HuH-7 (cell line): Measurements from ENCODE around the gene ADGRG7.

Experiments used
- DNase-seq: peaks from one replicate; pipeline ENCODE4 v3.0.0; 2011; ENCODE audit warnings: low spot score

ADGRG7 gene

DNA sequence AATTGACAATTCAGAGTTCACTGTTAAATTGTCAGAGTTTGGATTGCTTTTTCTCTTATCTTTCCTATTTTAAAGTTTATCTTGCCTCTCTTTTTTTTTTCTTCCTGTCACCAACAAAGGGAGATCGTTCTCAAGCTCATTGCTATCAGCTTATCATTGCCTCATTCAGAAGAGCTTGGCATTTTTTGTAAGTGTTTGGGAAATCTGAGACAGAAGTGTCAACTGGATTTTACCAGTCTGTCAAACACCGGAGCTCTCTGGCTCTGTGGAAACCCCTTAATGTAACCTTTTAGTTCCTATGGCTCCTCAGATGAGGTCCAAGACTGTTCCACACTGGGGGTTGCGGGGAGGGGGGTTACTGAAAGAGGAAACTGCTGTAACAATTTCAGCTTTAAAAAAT, 89.3 kb downstream of the ADGRG7 start:
- DNase-seq: no peak

GRCh38 chr3:100700708-100701107, 91.3 kb downstream of the ADGRG7 start:
- DNase-seq: no peak

DNA sequence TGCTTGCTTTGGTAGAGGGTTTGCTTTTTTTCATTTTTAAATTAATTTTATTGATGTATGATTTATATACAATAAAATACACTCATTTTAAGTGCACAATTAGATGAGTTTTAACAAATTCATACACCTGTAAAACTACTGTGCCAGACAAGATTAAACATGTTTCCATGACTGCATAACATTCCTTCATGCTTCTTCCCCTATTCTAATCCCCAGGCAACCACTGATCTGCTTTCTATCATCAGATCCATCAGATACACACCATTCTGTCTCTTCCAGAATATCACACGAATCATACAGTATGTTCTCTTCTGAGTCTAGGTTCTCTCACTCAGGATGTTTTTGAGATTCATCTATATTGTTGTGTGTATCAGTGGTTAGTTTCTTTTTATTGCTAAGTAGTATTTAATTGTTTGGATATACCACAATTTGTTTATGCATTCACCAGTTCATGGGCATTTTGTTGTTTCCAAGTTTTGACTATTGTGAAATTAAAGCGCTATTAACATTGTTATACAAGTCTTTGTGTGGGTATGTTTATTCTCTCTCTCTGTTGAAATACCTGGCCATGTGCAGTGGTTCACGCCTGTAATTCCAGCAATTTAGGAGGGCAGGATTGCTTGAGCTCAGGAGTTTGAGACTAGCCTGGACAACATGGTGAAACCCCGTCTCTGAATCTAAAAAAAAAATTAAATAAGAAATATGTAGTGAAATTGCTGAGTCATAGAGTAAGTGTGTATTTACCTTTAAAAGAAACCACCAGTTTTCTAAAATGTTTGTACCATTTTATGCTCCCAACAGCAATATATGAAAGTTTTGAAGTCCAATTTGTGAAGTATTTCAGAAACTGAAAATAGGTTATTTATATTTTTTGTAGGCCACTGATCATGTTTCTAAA, 92.9 kb downstream of the ADGRG7 start:
- no peak for DNase-seq

DNA sequence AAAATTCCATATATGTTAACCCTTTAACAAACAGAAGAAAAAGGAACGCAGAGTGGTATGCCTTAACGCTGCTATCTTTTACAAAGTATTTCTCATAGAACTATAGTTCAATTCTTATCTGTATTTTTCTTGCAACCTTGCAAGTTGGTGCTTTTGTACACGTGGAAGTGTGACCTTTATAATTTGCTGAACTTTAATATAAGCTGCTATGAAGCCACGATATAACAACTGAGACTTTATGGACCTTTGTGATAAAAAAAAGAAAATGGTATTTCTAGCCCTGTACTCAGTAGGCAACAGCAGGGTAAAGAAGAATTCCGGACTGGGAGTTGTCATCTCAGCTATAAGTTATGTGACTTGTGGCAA, 93.6 kb downstream of the ADGRG7 start:
- DNase-seq: no peak

GRCh38 chr3:100703865-100704264, 94.5 kb downstream of the ADGRG7 start:
- DNase-seq: no peak

DNA sequence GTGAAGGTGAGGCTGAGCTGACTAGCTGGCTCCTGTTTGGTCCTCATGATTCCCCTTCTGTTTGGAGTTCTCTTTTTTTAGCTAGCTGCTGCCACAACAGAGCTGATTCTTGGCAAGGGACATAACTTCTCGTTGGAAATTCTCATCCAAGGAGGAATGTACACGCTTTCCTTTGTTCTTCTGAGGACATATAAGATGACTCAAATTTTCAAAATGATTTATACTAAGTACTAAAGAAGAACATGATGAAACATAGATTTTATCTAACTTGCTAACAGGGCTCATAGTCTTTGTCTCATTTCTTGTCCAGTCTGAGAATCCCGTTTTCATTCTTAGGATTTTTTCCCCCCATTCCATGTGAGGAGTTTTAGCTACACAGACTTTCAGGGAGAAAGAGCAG, 97.0 kb downstream of the ADGRG7 start:
- DNase-seq: no peak

DNA sequence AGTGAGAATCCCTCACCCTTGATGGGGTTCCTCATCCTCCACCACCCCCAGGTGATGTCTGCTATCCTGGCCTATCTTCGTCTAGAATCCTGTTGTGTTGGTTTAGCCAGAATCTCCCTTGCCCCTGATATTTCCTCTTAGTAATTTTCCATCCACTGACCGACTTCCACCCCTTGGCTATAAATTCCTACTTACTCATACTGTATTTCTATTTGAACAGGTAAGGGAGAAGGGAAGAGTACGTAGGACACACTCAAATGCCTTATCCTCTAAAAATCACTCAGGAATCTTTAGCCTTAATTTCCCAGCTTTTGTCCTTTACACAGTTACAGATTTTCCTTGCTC, 99.2 kb downstream of the ADGRG7 start:
- DNase-seq: peak; percentile 23

GRCh38 chr3:100708989-100709841, 99.8 kb downstream of the ADGRG7 start, which contains the start of gene TFG:
Gene TFG, plus strand, starts transcription at chr3:100709494. Its CDS starts 4,192 bp downstream, at chr3:100713686.
- peak; percentile 99 for DNase-seq

DNA sequence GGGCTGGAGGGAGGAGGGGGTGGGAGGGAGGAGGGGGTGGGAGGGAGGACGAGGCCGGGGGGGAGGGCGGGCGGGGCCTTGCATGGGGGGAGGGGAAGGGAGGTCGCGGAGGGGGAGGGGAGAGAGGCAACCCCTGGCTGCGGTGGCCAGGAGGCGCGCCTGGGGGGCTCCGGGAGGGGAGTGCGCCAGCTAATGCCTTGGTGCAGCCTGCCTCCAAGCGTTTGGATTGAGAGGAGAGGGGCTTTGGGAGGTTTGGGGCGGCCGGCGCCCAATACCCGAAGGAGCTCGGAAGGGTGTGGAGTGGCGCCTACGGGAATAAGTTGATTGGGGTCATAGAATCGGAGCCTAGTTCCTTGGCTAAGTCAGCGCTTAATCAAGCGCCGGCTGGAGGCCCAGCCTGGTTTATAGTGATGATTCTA, 100.5 kb downstream of the ADGRG7 start:
- peak; percentile 46 for DNase-seq

- DNase-seq: peak; percentile 52
Observed at GRCh38 chr3:100710261-100710968, 101.0 kb downstream of the ADGRG7 start.

DNA sequence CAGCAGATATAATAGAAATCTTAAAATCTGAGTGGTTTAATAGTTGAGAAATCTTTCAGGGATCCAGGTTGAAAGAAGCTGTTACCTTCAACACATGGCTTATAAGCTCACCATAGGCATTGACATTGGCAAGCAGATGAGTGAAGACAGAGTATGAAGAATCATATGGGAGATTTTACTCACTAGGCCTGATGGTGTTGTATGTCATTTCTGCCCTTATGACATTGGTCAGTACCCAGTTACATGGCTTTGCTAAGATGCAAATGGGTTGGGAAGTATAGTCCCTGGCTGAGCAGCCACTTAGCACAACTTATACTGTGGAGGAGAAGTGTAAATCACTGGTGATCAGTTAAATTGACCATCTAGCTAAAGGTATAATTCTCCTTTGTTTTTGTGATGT, 105.8 kb downstream of the ADGRG7 start:
- no peak for DNase-seq

DNA sequence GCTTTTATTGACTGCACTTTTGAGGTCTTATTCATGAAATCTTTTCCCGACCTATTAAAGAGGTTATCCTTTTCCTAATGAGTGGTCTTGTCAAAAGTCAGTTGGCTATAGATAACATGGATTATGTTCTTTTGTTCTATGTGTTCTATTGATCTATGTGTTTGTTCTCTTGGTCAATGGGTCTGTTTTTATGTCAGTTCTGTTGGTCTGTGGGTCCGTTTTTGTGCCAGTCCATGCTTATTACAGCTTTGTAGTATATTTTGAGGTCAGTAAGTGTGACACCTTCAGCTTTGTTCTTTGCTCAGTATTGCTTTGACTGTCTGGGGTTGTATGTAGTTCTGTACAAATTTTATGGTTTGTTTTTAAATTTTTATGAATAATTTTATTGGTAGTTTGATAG, 107.7 kb downstream of the ADGRG7 start:
- no peak for DNase-seq

GRCh38 chr3:100717637-100718487, 108.5 kb downstream of the ADGRG7 start:
- no peak for DNase-seq

GRCh38 chr3:100719136-100719535, 109.7 kb downstream of the ADGRG7 start:
- no peak for DNase-seq

DNA sequence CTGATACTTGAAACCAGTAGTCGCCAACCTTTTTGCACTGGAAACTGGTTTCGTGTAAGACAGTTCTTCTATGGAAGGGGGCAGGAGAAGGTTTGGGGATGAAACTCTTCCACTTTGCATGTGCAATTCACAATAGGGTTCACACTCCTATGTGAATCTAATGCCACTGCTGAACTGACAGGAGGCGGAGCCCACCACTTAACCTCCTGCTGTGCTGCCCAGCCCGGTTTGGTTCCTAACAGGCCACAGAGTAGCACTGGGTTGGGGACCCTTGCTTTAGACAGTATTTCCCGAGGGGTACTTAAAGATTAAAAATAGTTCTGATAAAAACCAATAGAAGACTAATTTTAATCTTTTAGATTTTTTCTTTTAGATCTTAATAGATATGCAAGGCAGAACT, 111.0 kb downstream of the ADGRG7 start:
- DNase-seq: no peak

- peak; percentile 19 for DNase-seq
Observed at GRCh38 chr3:100725935-100726513, 116.6 kb downstream of the ADGRG7 start.

DNA sequence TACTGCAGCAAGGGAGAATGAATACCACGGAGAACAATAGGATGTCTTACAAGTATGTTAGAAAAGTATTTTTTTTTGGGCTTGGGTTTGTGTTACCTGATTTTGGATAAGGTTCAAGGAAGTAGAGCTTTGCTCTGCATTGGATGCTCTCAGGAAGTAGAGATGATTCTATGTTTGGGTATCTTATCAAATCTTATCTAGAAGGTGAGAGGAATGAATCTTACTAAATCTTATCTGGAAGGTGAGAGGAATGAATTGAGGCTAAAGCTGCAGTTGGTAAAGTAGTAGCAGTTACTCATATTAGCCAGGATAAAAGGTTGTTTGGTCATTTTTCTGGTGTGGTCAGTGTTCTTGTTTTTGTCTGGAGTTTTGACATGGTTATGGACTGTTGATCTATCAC, 117.3 kb downstream of the ADGRG7 start:
- no peak for DNase-seq

DNA sequence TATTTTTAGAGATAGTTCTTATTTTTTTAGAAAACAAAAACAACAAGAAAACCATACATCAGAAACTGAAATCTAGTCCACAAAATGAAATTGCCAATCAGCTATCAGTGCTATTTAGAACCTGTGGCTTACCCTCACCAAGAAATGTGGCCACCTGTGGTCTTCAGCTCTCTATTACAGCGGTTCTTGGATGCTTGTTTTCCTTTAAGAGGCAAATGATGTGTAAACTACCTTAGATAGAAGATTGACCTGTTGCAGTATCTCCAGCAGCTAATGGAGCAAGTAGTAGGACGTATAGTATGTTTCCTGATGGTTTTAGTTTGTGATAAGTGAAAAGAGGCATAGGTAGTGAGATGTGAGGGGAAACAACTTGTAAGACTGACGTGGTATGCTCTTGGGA, 121.1 kb downstream of the ADGRG7 start:
- no peak for DNase-seq

- DNase-seq: no peak
Observed at GRCh38 chr3:100732435-100732834, 123.0 kb downstream of the ADGRG7 start.

- DNase-seq: peak; percentile 17
Observed at GRCh38 chr3:100737334-100737733, 127.9 kb downstream of the ADGRG7 start.

DNA sequence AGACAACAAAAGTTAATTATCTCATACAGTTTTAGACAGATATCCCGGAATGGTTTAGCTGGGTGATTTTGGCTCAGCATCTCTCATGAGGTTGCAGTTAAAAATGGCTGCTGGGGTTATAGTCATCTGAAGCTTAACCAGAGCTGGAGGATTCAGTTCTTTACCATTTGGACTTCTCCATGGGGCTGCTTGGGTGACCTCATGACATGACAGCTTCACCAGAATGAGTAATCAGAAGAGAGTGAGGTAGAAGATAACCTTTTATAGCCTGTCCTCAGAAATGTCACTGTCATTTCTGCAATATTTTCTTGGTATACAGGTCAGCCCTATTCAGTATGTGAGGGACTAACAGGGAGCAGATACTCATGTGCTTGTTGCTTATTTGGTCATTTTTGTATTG, 130.8 kb downstream of the ADGRG7 start:
- DNase-seq: no peak
